ENCODE measurements around the gene ZNF280B. TPM values are rescaled to one million over a fixed set of nuclear protein-coding genes. Genes with fewer than 3 reads are reported as not detected.

Gene ZNF280B
- total and polyA plus RNA-seq, 7 experiments from 2014 or later = 2.1 to 3.6 (median 2.3) TPM

DNA sequence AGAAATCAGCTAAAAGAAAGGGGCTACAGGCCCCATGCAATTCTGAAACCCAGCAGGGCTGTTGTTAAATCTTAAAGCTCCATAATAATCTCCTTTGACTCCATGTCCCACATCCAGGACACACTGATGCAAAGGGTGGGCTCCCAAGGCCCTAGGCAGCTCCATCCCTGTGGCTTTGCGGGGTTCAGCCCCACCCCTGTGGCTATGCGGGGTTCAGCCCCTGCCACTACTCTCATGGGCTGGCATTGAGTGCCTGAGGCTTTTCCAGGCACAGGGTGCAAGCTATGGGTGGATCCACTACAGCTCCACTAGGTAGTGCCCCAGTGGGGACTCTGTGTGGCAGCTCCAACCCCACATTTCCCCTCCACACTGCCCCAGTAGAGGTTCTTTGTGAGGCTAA is 20.2 kb upstream of the ZNF280B start:
- Mint-ChIP-seq H3K36me3 (no peaks in the 10 kb centered on the region), H3K27ac (no peak overlapping the region), H3K4me1 (no peaks in the 10 kb centered on the region), H3K4me3 (no peak overlapping the region), H3K27me3 (peaks cover 0 to 21% (median 11%) of the 10 kb centered on the region in 5 donors), H3K9me3 (no peaks in the 10 kb centered on the region)
- no peaks in the 10 kb centered on the region for H3K4me1 ChIP-seq (ENCODE audit: control insufficient read depth in 2 of 2, insufficient read depth in 2 of 2, low read length in 2 of 2)
- H3K9me3 ChIP-seq (ENCODE audit: control insufficient read depth in 2 of 3, low read length in 3 of 3) = no peaks in the 10 kb centered on the region
- DNase-seq (no peak), ATAC-seq (no peak)
- ChIA-PET POLR2A (no interaction called here), CTCF (interaction anchor here (0.7 kb wide), 1 partner anchor 333 kb away, joined by 4 read pairs; no protein-coding TSS in a partner anchor)
- H3K4me3 ChIP-seq (ENCODE audit: low read length) = no peak overlapping the region
- H3K27me3 ChIP-seq (ENCODE audit: control insufficient read depth in 2 of 2, insufficient read depth in 2 of 2, low read length in 2 of 2) = no peaks in the 10 kb centered on the region
- intact Hi-C loops (cut with micrococcal nuclease) = no loop called here
- no peak overlapping the region for H3K27ac ChIP-seq (ENCODE audit: low read depth, low read length)
- no peaks in the 10 kb centered on the region for H3K36me3 ChIP-seq (ENCODE audit: control insufficient read depth in 2 of 3, insufficient read depth in 3 of 3, low read length in 3 of 3)

DNA sequence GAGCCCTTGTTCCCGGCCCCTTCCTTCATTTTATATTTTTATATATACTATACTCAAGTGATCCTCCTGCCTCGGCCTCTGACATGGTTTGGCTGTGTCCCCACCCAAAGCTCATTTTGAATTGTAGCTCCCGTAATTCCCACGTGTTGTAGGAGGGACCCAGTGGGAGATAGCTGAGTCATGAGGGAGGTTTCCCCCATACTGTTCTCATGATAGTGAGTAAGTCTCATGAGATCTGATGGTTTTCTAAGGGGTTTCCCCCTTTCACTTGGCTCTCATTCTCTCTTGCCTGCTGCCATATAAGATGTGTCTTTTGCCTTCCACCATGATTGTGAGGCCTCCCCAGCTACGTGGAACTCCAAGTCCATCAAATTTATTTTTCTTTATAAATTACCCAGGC is 18.8 kb upstream of the ZNF280B start:
- ATAC-seq = no peak
- Histone ChIP-seq H3K27me3 (ENCODE audit: control insufficient read depth in 2 of 2, insufficient read depth in 2 of 2, low read length in 2 of 2) (no peaks in the 10 kb centered on the region), H3K4me3 (ENCODE audit: low read length) (no peak overlapping the region), H3K9me3 (ENCODE audit: control insufficient read depth in 2 of 3, low read length in 3 of 3) (no peaks in the 10 kb centered on the region), H3K36me3 (ENCODE audit: control insufficient read depth in 2 of 3, insufficient read depth in 3 of 3, low read length in 3 of 3) (no peaks in the 10 kb centered on the region), H3K27ac (ENCODE audit: low read depth, low read length) (no peak overlapping the region), H3K4me1 (ENCODE audit: control insufficient read depth in 2 of 2, insufficient read depth in 2 of 2, low read length in 2 of 2) (no peaks in the 10 kb centered on the region)
- Mint-ChIP-seq H3K4me1 (no peaks in the 10 kb centered on the region), H3K36me3 (no peaks in the 10 kb centered on the region), H3K9me3 (no peaks in the 10 kb centered on the region), H3K27me3 (peaks cover 0 to 26% (median 12%) of the 10 kb centered on the region in 5 donors), H3K27ac (no peak overlapping the region), H3K4me3 (no peak overlapping the region)
- POLR2A ChIA-PET = no interaction called here
- CTCF ChIA-PET = no interaction called here
- DNase-seq = no peak
- intact Hi-C loops (cut with micrococcal nuclease) = no loop called here

DNA sequence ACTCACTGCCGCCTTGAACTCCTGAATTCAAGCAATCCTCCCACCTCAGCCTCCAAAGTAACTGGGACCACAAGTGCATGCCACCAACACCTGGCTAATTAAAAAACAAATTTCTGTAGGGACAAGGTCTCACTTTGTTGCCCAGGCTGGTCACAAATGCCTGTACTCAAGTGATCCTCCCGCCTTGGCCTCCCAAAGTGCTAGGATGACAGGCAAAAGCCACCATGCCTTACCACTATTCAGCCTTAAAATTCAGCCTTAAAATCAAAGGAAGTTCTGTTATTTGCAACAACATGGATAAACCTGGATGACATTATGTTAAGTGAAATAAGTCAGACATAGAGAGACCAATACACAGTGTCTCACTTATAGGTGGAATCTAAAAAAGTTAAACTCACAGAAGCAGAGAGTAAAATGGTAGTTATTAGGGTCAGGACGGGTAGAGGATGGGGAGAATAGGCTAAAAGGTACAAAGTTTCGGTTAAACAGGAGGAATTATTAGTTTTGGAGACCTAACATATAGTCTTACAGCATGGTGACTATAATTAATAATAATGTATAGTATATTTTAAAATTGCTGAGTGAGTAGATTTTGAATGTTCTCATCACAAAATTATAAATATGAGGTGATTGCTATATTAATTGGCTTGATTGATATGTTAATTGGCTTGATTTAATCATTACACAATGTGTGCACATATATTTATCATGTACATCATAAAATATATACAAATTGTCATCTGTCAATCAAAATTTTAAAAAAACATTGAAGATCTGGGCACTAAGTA is 17.8 kb upstream of the ZNF280B start:
- H3K4me3 ChIP-seq (ENCODE audit: low read length) = no peak overlapping the region
- no peak overlapping the region for H3K27ac ChIP-seq (ENCODE audit: low read depth, low read length)
- ATAC-seq (no peak), DNase-seq (no peak)
- H3K36me3 Mint-ChIP-seq = no peaks in the 10 kb centered on the region
- H3K9me3 ChIP-seq (ENCODE audit: control insufficient read depth in 2 of 3, low read length in 3 of 3) = no peaks in the 10 kb centered on the region
- H3K27me3 Mint-ChIP-seq = peaks cover 5 to 30% (median 12%) of the 10 kb centered on the region in 5 donors
- no peak overlapping the region for H3K27ac Mint-ChIP-seq
- H3K36me3 ChIP-seq (ENCODE audit: control insufficient read depth in 2 of 3, insufficient read depth in 3 of 3, low read length in 3 of 3) = no peaks in the 10 kb centered on the region
- intact Hi-C loops (cut with micrococcal nuclease) = no loop called here
- no peaks in the 10 kb centered on the region for H3K4me1 Mint-ChIP-seq
- no peaks in the 10 kb centered on the region for H3K9me3 Mint-ChIP-seq
- POLR2A ChIA-PET = no interaction called here
- CTCF ChIA-PET = no interaction called here
- H3K4me1 ChIP-seq (ENCODE audit: control insufficient read depth in 2 of 2, insufficient read depth in 2 of 2, low read length in 2 of 2) = no peaks in the 10 kb centered on the region
- H3K4me3 Mint-ChIP-seq = no peak overlapping the region
- H3K27me3 ChIP-seq (ENCODE audit: control insufficient read depth in 2 of 2, insufficient read depth in 2 of 2, low read length in 2 of 2) = no peaks in the 10 kb centered on the region

DNA sequence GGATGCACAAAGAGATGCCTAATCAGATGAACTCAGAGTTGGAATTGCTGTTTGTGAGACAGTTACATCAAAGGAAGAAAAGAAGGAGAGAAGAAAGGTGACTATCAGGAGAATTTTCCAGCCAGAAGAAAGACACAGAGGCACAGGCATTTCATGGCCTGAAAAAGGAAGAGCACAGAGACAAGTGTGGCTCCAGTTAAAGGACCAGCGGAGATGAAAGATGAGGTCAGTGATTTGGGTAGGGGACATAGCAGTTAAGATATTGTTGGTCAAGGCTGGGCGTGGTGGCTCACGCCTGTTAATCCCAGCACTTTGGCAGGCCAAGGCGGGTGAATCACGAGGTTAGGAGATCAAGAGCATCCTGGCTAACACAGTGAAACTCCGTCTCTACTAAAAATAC is 15.0 kb upstream of the ZNF280B start:
- Histone ChIP-seq H3K4me1 (ENCODE audit: control insufficient read depth in 2 of 2, insufficient read depth in 2 of 2, low read length in 2 of 2) (no peaks in the 10 kb centered on the region), H3K27me3 (ENCODE audit: control insufficient read depth in 2 of 2, insufficient read depth in 2 of 2, low read length in 2 of 2) (no peaks in the 10 kb centered on the region), H3K9me3 (ENCODE audit: control insufficient read depth in 2 of 3, low read length in 3 of 3) (no peaks in the 10 kb centered on the region), H3K36me3 (ENCODE audit: control insufficient read depth in 2 of 3, insufficient read depth in 3 of 3, low read length in 3 of 3) (no peaks in the 10 kb centered on the region), H3K4me3 (ENCODE audit: low read length) (no peak overlapping the region), H3K27ac (ENCODE audit: low read depth, low read length) (no peak overlapping the region)
- Mint-ChIP-seq H3K9me3 (no peaks in the 10 kb centered on the region), H3K4me1 (no peaks in the 10 kb centered on the region), H3K4me3 (no peak overlapping the region), H3K27ac (no peak overlapping the region), H3K36me3 (no peaks in the 10 kb centered on the region), H3K27me3 (peaks cover 9 to 25% (median 14%) of the 10 kb centered on the region in 5 donors)
- intact Hi-C loops (cut with micrococcal nuclease) = no loop called here
- POLR2A ChIA-PET = no interaction called here
- ATAC-seq (no peak), DNase-seq (no peak)
- CTCF ChIA-PET = no interaction called here

DNA sequence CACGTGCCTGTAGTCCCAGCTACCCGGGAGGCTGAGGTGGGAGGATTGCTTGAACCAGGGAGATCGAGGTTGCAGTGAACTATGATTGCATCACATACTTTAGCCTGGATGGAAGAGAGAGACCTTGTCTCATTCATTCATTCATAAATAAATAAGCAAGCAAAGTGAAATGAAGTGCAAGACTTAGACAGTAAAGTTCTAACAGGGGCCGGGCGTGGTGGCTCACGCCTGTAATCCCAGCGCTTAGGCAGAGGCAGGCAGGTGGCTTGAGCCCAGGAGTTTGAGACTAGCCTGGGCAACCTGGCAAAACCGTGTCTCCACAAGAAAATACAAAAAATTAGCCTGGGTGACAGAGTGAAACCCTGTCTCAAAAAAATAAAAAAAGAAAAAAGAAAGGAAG is 13.1 kb upstream of the ZNF280B start:
- H3K4me1 Mint-ChIP-seq = no peaks in the 10 kb centered on the region
- no peak overlapping the region for H3K4me3 Mint-ChIP-seq
- ChIA-PET CTCF (no interaction called here), POLR2A (no interaction called here)
- no peaks in the 10 kb centered on the region for H3K4me1 ChIP-seq (ENCODE audit: control insufficient read depth in 2 of 2, insufficient read depth in 2 of 2, low read length in 2 of 2)
- H3K27ac ChIP-seq (ENCODE audit: low read depth, low read length) = no peak overlapping the region
- H3K36me3 ChIP-seq (ENCODE audit: control insufficient read depth in 2 of 3, insufficient read depth in 3 of 3, low read length in 3 of 3) = no peaks in the 10 kb centered on the region
- no peaks in the 10 kb centered on the region for H3K9me3 ChIP-seq (ENCODE audit: control insufficient read depth in 2 of 3, low read length in 3 of 3)
- H3K27me3 ChIP-seq (ENCODE audit: control insufficient read depth in 2 of 2, insufficient read depth in 2 of 2, low read length in 2 of 2) = no peaks in the 10 kb centered on the region
- H3K9me3 Mint-ChIP-seq = no peaks in the 10 kb centered on the region
- intact Hi-C loops (cut with micrococcal nuclease) = no loop called here
- peaks cover 14 to 27% (median 17%) of the 10 kb centered on the region in 5 donors for H3K27me3 Mint-ChIP-seq
- no peak for ATAC-seq
- DNase-seq = no peak
- no peak overlapping the region for H3K27ac Mint-ChIP-seq
- peaks cover 0 to 2% (median 0%) of the 10 kb centered on the region in 5 donors for H3K36me3 Mint-ChIP-seq
- no peak overlapping the region for H3K4me3 ChIP-seq (ENCODE audit: low read length)

DNA sequence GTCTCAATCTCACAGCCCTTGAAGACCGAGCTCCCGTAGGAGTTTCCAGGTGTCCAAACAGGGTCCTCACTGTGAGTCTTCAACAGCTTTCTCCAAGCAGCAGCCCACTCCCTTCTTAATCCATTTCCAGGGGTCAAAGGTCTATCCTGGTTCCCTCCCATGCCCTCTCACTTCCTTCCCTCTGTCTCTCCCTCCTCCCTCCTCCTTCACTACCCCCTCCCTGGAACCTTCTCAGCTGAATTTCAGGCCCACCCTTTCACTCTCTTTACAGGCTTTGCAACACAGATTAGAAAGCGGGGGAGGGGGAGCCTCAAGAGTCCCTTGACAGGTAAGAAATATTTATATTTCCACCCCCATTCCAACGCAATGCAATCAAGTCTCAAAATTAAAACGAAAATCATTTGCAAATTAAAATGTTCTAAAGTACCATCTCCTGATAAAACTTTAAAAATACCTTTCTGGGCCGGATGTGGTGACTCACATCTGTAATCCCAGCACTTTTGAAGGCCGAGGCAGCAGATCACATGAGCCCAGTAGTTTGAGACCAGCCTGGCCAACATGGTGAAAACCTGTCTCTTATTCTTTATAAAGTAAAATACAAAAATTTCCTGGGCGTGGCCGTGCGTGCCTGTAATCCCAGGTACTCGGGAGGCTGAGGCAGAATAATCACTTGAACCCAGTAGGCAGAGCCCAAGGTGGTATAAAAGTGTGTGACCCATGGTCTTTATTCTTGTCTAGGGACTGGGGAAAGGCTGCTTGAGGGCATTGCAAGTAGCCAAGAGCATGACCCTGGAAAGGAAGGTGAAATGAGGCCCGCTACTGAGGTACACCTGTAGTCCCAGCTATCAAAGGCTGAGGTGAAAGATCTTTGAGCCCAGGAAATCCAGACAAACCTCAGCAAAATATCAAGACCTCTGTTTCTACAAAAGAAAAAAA is 12.4 kb upstream of the ZNF280B start:
- Histone ChIP-seq H3K27ac (ENCODE audit: low read depth, low read length) (no peak overlapping the region), H3K27me3 (ENCODE audit: control insufficient read depth in 2 of 2, insufficient read depth in 2 of 2, low read length in 2 of 2) (no peaks in the 10 kb centered on the region), H3K4me1 (ENCODE audit: control insufficient read depth in 2 of 2, insufficient read depth in 2 of 2, low read length in 2 of 2) (no peaks in the 10 kb centered on the region), H3K9me3 (ENCODE audit: control insufficient read depth in 2 of 3, low read length in 3 of 3) (no peaks in the 10 kb centered on the region), H3K36me3 (ENCODE audit: control insufficient read depth in 2 of 3, insufficient read depth in 3 of 3, low read length in 3 of 3) (no peaks in the 10 kb centered on the region), H3K4me3 (ENCODE audit: low read length) (no peak overlapping the region)
- H3K36me3 Mint-ChIP-seq = peaks cover 0 to 5% (median 0%) of the 10 kb centered on the region in 5 donors
- ATAC-seq (no peak), DNase-seq (no peak)
- ChIA-PET CTCF (no interaction called here), POLR2A (no interaction called here)
- H3K4me3 Mint-ChIP-seq = no peak overlapping the region
- no peaks in the 10 kb centered on the region for H3K9me3 Mint-ChIP-seq
- H3K27ac Mint-ChIP-seq = no peak overlapping the region
- intact Hi-C loops (cut with micrococcal nuclease) = no loop called here
- H3K4me1 Mint-ChIP-seq = no peaks in the 10 kb centered on the region
- H3K27me3 Mint-ChIP-seq = peaks cover 17 to 34% (median 18%) of the 10 kb centered on the region in 5 donors
